ENCODE measurements around the gene CEACAM4.
"Not testable (repeated sequence)": the region's sequence is repeated elsewhere in the genome, so short reads cannot be mapped to it uniquely, and the experiment has no call there.

The CEACAM4 gene

DNA sequence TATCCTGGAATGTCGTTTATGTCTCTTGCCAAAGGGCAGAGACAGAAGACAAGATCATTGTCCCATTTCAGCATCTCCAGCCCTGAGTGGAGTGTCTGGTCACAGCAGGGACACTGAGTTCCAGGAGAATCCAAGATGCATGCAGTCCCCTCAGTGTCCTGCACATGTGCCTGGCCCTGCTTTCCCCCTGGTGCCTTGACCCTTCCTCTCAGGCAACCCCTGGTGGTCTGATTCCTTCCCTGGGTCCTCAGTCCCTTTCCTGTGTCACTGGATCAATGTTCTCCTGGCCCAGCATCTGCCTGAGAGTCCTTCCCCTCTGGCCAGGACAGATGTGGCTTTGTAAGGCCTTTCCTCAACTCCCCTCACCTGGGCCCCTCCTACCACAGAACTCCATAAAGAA, 41.9 kb downstream of the CEACAM4 start:
- DNase-seq (ENCODE audit: low read depth) = no peak

DNA sequence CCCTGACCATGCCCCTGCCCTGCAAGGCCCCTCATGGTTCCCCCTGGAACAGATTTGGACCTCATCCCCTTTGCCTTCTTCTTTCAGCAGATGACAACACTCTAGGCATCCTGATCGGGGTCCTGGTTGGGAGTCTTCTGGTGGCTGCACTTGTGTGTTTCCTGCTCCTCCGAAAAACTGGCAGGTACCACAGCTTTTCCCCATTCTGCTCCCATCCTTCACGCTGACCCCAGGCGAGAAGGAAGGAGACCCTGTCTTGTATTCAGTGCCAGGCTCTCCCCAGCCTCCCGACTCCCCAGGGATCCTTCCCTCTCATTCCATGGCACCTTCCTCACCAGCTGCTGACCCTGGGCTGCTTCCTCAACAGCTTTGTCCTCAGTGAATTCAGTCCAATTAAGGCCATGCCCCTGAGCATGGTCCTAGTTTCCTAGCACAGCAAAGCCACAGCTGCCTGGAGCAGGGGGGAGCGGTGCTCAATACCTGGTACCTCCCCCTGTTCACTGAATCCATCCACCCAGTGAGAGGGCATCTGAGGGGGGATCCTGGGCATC, 42.5 kb downstream of the CEACAM4 start:
- DNase-seq (ENCODE audit: low read depth) = no peak

DNA sequence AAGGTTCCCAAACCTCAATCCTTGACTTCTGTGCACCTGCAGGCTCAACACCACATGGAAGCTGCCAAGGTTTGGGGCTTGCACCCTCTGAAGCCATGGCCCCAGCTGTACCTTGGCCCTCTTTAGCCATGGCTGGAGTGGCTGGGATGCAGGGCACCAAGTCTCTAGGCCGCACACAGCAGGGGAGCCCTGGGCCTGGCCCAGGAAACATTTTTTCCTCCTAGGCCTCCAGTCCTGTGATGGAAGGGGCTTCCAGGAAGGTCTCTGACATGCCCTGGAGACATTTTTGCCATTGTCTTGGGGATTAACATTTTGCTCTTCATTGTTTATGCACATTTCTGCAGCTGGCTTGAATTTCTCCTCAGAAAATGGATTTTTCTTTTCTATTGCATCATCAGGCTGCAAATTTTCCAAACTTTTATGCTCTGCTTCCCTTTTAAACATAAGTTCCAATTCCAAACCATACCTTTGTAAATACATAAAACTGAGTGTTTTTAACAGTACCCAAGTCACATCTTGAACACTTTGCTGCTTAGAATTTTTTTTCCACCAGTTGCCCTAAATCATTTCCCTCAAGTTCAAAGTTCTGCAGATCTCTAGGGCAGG, 44.2 kb downstream of the CEACAM4 start:
- not testable (repeated sequence) for DNase-seq (ENCODE audit: low read depth)

DNA sequence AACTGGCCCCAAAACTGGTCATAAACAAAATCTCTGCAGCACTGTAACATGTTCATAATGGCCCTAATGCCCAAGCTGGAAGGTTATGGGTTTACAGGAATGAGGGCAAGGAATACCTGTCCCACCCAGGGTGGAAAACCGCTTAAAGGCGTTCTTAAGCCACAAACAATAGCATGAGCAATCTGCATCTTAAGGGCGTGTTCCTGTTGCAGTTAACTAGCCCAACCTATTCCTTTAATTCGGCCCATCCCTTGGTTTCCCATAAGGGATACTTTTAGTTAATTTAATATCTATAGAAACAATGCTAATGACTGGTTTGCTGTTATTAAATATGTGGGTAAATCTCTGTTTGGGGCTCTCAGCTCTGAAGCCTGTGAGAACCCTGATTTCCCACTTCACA, 45.8 kb downstream of the CEACAM4 start:
- not testable (repeated sequence) for DNase-seq (ENCODE audit: low read depth)

DNA sequence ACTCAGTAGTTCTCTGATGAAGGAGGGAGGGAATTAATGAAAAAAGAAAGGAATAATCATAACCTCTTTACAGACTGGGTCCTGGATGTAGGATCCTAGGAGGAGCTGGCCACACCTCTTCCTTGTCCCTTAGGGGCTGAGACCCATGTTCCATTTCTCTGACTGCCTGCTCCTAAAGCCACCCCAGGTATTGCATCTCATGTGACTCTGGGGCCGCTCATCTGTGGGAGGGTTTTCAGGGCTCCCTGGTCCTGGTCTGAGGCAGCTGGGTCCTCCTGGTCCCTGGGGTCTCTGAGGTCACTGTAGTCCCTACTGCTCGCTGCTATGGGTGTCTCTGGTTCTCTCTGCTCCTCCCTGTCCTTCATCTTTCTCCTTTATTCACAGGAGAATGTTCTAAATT, 48.0 kb downstream of the CEACAM4 start:
- no peak for DNase-seq (ENCODE audit: low read depth)

DNA sequence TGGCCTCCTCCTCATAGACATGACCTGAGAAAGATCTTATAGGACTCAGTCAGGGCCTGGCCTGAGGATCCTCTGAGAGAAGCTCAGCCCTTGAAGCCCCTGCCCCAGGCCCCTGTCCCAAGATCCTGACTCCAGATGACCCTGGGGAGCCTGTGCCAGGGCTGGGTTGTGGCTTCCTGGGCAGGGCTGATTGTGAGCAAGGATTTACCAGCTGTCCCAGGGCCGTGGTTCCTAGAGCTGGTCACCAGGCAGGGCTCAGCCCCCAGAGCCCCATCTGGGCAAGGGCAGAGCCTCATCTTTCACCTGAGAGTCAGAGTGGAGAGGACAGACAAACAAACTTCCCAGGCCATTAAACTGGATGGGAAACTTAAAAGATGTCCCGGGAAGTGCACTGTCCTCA, 49.0 kb downstream of the CEACAM4 start:
- DNase-seq (ENCODE audit: low read depth) = no peak

DNA sequence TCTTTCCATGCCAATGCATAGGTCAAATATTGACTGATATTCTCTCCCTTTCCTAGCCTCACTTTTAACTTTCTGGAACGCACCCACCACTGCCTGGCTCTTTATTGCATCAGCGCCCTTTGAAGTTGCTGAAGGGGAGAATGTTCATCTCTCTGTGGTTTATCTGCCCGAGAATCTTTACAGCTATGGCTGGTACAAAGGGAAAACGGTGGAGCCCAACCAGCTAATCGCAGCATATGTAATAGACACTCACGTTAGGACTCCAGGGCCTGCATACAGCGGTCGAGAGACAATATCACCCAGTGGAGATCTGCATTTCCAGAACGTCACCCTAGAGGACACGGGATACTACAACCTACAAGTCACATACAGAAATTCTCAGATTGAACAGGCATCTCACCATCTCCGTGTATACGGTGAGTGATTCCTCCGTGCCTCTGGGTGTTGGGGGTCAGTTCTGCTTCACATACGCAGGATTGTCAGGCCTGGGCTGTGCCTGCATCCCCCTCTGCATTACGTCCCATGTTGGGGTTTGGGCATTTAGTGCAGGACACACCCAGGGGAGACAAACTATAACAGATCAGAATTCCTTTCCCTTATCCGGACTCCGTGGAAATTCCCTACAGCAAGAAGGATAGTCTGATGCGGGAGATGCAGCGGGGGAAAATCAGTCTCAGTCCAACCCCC, 49.6 kb downstream of the CEACAM4 start:
- DNase-seq (ENCODE audit: low read depth) = no peak

DNA sequence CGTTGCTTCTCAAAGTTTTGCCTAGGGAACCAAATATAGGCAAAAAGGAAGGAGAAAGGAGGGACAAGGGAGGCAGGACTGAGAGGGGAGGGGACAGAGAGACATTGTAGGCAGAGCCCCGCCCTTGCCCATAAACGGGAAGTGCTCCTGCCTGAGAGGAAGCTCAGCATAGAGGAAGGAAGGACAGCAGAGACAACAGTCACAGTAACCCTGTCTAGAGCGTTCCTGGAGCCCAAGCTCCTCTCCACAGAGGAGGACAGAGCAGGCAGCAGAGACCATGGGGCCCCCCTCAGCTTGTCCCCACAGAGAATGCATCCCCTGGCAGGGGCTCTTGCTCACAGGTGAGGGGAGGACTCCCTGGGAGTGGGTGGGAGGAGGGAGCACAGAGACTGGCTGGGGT, 50.9 kb downstream of the CEACAM4 start, which contains the start of gene CEACAM21:
Gene CEACAM21, plus strand, starts transcription at position 169 of the 400 bp plus-strand sequence. Its CDS starts 109 bp downstream, at position 278.
- no peak for DNase-seq (ENCODE audit: low read depth)

DNA sequence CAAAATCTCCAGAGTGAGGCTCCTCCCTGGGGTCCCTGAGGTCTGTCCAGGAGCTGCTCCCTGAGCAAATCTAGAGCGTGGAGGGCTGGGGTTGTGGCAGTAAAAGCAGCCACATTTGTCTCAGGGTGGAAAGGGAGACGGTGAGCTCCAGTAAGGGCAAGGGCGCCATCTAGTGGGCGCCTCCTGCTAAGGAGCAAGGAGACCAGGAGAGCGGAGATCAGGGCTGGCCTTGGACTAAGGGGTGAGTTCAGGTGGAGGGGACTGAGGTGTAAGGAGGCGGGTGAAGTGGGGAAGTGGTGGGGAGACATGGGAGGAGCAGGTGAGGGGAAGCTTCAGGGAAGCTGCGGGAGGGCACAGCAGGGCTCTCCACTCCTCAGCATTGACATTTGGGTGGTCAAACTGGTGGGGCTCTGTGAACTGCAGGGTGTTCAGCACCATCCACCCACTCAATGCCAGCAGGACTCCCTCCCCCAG, 56.2 kb downstream of the CEACAM4 start:
- peak; percentile 49 for DNase-seq (ENCODE audit: low read depth)

DNA sequence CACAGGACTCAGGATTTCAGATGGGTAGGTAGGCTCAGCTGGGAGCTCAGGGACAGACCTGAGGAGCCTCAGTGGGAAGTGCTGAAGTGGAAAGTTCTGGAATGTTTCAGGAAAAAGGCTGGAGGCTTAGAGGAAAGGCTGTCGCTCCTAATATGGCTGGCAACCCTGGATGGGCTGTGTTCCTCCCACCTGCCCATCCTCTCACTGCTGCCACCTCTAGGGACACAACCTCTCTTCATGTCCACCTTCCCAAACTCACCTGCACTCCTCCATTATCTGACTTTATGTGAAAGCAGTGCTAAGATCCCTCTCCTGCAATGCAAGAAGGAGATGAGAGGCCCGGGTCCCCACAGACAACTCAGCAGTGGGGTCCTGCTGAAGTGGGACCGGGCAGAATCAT, 56.7 kb downstream of the CEACAM4 start:
- DNase-seq (ENCODE audit: low read depth) = no peak

DNA sequence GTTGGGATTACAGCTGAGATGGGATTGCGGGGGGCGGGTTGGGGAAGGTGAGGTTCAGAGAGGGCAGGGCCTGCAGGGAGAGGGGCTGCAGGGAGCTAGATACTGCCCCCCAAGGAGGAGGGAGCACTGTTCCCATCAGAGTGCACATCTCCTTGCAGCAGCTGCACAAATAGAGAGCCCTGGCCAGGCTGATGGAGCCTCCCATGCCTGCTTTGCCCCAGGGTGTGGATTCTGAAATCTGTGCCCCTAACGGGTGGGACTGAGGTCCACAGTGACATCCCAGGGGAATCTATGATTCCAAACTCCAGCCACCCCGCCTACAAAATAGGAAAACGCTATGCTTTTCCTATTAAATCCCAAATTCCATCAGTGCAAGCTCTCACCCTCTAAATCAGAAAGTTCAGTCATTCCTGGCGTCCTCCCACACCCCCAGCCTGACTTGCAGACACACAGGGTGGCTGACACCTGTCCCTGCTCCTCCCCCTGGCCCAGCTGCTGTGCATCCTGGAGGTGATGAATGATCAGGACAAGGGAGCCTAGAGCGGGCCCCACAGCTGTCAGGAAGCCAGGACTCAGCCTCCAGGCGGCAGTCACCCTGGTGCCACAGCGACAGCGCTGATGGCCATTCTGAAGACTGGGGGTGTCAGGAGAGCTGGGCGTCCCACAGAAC, 57.3 kb downstream of the CEACAM4 start:
- no peak for DNase-seq (ENCODE audit: low read depth)
